Duodenal mucosa (tissue), 2 donors: Measurements from ENCODE around the gene PCED1B.
A peak's percentile ranks its signal among the peaks of the same experiment; 100 is the strongest.

ENCODE experiments used
- H3K27ac ChIP-seq: one replicate; pipeline ENCODE4 v1.7.0; 2013; ENCODE audit warnings: low read depth, low read length
- H3K27me3 ChIP-seq, 2 donors: one replicate each; pipeline ENCODE4 v1.7.0; 2013; ENCODE audit warnings: low read length in 2 of 2, control low read depth in 1 of 2; ENCODE audit not compliant: insufficient read depth in 2 of 2, control insufficient read depth in 1 of 2
- H3K36me3 ChIP-seq, 2 donors: one replicate each; pipeline ENCODE4 v1.7.0; 2013; ENCODE audit warnings: low read length in 2 of 2, control low read depth in 1 of 2; ENCODE audit not compliant: insufficient read depth in 2 of 2, control insufficient read depth in 1 of 2
- H3K4me1 ChIP-seq, 2 donors: one replicate each; pipeline ENCODE4 v1.7.0; 2013; ENCODE audit warnings: low read length in 2 of 2, control low read depth in 1 of 2; ENCODE audit not compliant: insufficient read depth in 2 of 2, control insufficient read depth in 1 of 2
- H3K4me3 ChIP-seq, 2 donors: one replicate each; pipeline ENCODE4 v1.7.0; 2013; ENCODE audit warnings: low read length in 2 of 2, low read depth in 1 of 2
- H3K9ac ChIP-seq, 2 donors: one replicate each; pipeline ENCODE4 v1.7.0; 2013; ENCODE audit warnings: low read length in 2 of 2, low read depth in 1 of 2
- H3K9me3 ChIP-seq, 2 donors: one replicate each; pipeline ENCODE4 v1.7.0; 2013; ENCODE audit warnings: low read length in 2 of 2, control low read depth in 1 of 2; ENCODE audit not compliant: control insufficient read depth in 1 of 2

Gene PCED1B

DNA sequence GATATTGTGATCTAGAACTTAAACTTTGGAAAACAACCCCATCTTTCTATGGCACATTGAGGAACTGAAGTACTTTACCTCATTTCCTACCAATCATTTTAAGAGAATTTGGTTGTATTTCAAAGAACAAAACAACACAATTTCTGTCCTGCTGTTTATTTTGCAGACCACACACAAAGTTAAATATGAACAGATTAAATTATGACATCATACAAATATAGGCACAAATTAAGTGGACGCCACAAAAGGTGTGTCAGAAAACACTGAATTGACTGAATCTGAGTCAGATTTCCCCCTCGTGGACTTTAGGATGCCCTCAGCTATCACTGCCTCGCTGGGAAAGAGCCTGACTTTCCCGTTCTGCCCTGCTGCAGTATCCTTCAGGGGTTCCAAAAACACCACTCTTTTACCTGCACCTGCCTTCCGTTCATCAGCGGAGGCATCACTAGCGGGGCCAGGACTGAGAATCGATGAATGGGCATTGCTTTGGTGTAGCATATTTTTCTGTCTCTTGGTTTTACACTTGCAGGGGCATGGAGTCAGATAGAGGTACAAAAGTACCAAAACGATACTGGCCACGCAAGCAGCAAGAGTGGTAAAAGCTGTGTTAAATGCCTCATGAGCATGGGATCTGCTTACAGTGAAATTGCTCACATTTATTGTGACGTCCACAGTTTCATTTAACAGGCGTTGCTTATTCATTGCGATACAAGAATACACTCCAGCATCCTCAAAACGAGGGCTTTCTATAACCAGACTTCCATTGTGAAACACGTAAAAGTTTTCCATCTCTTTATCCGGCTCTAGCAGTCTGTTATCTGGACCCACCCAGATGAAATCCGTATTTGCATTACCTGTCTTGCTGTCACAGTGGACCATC, 2.0 kb upstream of the PCED1B start:
- H3K4me3 ChIP-seq = peak overlapping the region; percentile 70 to 80
- H3K27me3 ChIP-seq = peaks cover 10 to 17% of the 10 kb centered on the region in 2 donors
- H3K9me3 ChIP-seq = no peaks in the 10 kb centered on the region
- H3K27ac ChIP-seq = no peak overlapping the region
- peaks cover 7 to 8% of the 10 kb centered on the region in 2 donors for H3K4me1 ChIP-seq
- H3K36me3 ChIP-seq = no peaks in the 10 kb centered on the region
- no peak overlapping the region for H3K9ac ChIP-seq

DNA sequence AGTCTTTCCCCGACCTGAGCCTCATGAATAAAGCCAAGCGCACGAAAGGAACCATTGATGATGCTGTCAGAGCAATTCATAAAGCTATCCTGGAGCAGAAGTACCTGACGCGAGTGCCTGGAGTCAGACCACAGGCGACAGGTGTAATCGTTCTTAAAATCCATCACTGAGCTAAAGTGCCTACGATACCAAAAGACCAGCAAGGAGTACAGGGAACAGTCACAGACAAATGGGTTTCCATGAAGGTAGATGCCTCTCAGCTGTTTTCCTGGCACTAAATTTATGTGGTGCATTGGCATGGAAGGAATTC, 1.4 kb upstream of the PCED1B start:
- Histone ChIP-seq H3K27ac (no peak overlapping the region), H3K9ac (no peak overlapping the region), H3K4me3 (peak overlapping the region; percentile 70 to 80)

GRCh38 chr12:47078733-47079467, 521 bp upstream of the PCED1B start:
- Histone ChIP-seq H3K9me3 (no peaks in the 10 kb centered on the region), H3K4me1 (peaks cover 7 to 8% of the 10 kb centered on the region in 2 donors), H3K27ac (no peak overlapping the region), H3K27me3 (peaks cover 10 to 17% of the 10 kb centered on the region in 2 donors), H3K4me3 (peak overlapping the region; percentile 70 to 80), H3K36me3 (no peaks in the 10 kb centered on the region), H3K9ac (peak overlapping the region; percentile 58 to 78)

More for the DNA sequence above, 1.4 kb upstream of the PCED1B start:
- Histone ChIP-seq H3K36me3 (no peaks in the 10 kb centered on the region), H3K27me3 (peaks cover 10 to 17% of the 10 kb centered on the region in 2 donors), H3K9me3 (no peaks in the 10 kb centered on the region), H3K4me1 (peaks cover 7 to 8% of the 10 kb centered on the region in 2 donors)

GRCh38 chr12:47079981-47080724, 732 bp downstream of the PCED1B start:
- H3K4me1 ChIP-seq = peaks cover 7 to 8% of the 10 kb centered on the region in 2 donors

GRCh38 chr12:47080725-47081502, 1.5 kb downstream of the PCED1B start:
- Histone ChIP-seq H3K4me3 (peak overlapping the region; percentile 78 to 80), H3K27me3 (peaks cover 10 to 17% of the 10 kb centered on the region in 2 donors), H3K9ac (peak overlapping the region; percentile 66 to 79), H3K36me3 (no peaks in the 10 kb centered on the region), H3K9me3 (no peaks in the 10 kb centered on the region), H3K4me1 (peaks cover 7 to 8% of the 10 kb centered on the region in 2 donors), H3K27ac (peak overlapping the region; percentile 74)

More at GRCh38 chr12:47079981-47080724, 732 bp downstream of the PCED1B start:
- Histone ChIP-seq H3K36me3 (no peaks in the 10 kb centered on the region), H3K9ac (peak overlapping the region; percentile 66 to 79), H3K9me3 (no peaks in the 10 kb centered on the region), H3K4me3 (peak overlapping the region; percentile 78 to 80), H3K27me3 (peaks cover 10 to 17% of the 10 kb centered on the region in 2 donors), H3K27ac (peak overlapping the region; percentile 74)

DNA sequence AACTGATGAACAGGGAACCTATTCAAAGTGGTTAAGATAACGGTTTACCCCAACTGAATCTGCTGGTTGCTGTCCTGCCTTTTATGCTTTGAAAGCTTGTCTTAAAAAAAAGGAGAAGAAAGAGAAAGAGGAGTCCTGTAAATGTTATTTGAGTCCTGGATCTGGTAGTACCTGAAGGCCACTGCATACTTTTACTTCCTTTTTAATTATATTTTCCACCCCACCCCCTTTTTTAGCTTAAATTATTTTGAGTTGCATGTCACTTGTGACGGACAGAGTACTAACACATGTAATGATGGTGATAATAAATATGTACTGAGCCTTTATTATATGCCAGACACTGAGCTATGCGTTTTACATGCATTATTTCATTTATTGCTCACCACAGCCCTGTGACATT, 2.9 kb downstream of the PCED1B start:
- H3K27me3 ChIP-seq = peaks cover 10 to 17% of the 10 kb centered on the region in 2 donors

DNA sequence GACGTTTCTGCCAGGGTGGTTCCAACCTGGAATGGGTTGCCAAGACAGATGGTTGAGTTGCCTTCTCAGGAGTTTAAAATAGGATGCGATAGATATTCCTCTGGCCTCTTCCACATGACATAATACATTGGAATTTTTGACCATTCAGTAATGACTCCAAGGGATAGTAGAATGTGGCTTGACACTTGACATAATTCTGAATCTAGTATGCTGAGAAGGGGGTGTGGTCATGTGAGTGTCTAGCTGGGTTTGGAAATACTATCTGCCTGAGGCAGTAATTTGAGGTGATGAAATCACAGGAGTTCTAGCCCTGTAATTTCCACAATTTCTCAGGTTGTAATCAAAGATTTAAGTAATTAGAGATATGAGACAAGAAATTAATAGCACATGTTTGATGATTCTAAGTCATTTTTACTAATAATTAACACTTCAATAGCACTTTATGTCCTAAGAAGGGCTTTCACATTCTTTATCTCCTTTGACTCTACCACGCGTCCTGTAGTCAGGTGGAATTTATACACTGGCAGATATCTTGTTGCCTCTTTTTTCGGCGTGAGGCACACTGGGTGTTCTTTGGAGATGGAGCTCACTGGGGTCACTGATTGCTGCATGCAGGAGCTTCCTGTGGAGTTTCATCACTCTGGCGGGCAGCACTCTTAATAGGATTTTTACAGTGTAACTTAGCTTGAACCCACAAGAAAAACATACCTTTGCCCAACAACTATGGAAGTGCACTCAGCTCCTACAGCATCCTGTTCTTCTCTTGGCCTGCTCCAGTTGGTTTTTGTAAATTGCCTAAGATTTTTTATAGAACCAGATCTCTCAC, 3.6 kb downstream of the PCED1B start:
- Histone ChIP-seq H3K36me3 (no peaks in the 10 kb centered on the region), H3K27ac (no peak overlapping the region), H3K4me1 (peaks cover 7 to 8% of the 10 kb centered on the region in 2 donors), H3K9ac (no peak overlapping the region), H3K4me3 (no peak overlapping the region), H3K9me3 (no peaks in the 10 kb centered on the region), H3K27me3 (peaks cover 10 to 12% of the 10 kb centered on the region in 2 donors)

More for the DNA sequence above, 2.9 kb downstream of the PCED1B start:
- Histone ChIP-seq H3K27ac (no peak overlapping the region), H3K4me3 (no peak overlapping the region), H3K9ac (no peak overlapping the region), H3K9me3 (no peaks in the 10 kb centered on the region), H3K36me3 (no peaks in the 10 kb centered on the region), H3K4me1 (peaks cover 7 to 8% of the 10 kb centered on the region in 2 donors)

- Histone ChIP-seq H3K4me1 (peaks cover 0 to 4% of the 10 kb centered on the region in 2 donors), H3K27me3 (peaks cover 0 to under 1% of the 10 kb centered on the region in 2 donors), H3K9ac (no peak overlapping the region), H3K4me3 (no peak overlapping the region), H3K27ac (no peak overlapping the region), H3K9me3 (no peaks in the 10 kb centered on the region), H3K36me3 (no peaks in the 10 kb centered on the region)
Observed at GRCh38 chr12:47084172-47084571, 4.8 kb downstream of the PCED1B start.

DNA sequence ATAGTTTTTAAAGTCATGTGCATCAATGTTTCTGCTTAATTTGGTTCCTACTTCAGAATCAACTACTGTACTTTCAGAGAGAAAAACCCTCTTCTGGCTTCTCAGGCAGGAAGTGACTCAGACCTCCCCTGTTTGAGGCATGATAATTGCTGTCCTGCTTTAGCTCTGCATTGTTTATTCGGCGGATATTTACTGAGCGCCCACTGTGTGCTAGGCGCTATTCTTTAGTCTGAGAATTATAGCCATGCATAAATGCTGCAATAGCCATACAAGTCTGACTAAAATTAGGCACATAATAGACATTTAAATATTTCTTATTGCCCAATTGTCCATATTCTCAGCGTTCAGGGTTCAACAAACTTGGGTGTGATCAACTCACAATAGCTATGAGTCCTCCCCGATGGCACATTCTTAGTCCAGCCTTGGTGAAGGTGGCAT, 6.4 kb downstream of the PCED1B start:
- no peak overlapping the region for H3K9ac ChIP-seq
- H3K9me3 ChIP-seq = no peaks in the 10 kb centered on the region
- peaks cover 0 to 3% of the 10 kb centered on the region in 2 donors for H3K4me1 ChIP-seq
- H3K36me3 ChIP-seq = no peaks in the 10 kb centered on the region
- H3K27me3 ChIP-seq = no peaks in the 10 kb centered on the region
- no peak overlapping the region for H3K4me3 ChIP-seq
- H3K27ac ChIP-seq = no peak overlapping the region
